HEK293 (cell line): ENCODE results near the gene AKIP1.

Source experiments
- MZF1 ChIP-seq: fragments of 450-650 bp; formaldehyde crosslinking; IDR thresholded peaks from 2 replicates; pipeline ENCODE4 v1.5.1; 2017; ENCODE audit warnings: missing biosample characterization, missing genetic modification characterization, borderline replicate concordance
- OSR2 ChIP-seq: fragments of 450-650 bp; formaldehyde crosslinking; IDR thresholded peaks from 2 replicates; pipeline ENCODE4 v1.5.1; 2016; ENCODE audit warnings: missing biosample characterization, missing genetic modification characterization
- ZBTB1 ChIP-seq: fragments of 450-650 bp; formaldehyde crosslinking; IDR thresholded peaks from 2 replicates; pipeline ENCODE4 v1.5.1; 2016; ENCODE audit warnings: missing biosample characterization, missing genetic modification characterization
- ZBTB17 ChIP-seq: fragments of 450-650 bp; formaldehyde crosslinking; IDR thresholded peaks from 2 replicates; pipeline ENCODE4 v1.5.1; 2016; ENCODE audit warnings: missing biosample characterization, missing genetic modification characterization
- ZBTB21 ChIP-seq: fragments of 450-650 bp; formaldehyde crosslinking; IDR thresholded peaks from 2 replicates; pipeline ENCODE4 v1.5.1; 2017; ENCODE audit warnings: missing biosample characterization, missing genetic modification characterization
- ZBTB48 ChIP-seq: fragments of 450-650 bp; formaldehyde crosslinking; IDR thresholded peaks from 2 replicates; pipeline ENCODE4 v1.5.1; 2016; ENCODE audit warnings: missing biosample characterization, missing genetic modification characterization
- ZNF248 ChIP-seq: fragments of 450-650 bp; formaldehyde crosslinking; IDR thresholded peaks from 2 replicates; pipeline ENCODE4 v1.5.1; 2017; ENCODE audit warnings: missing biosample characterization, missing genetic modification characterization
- ZNF366 ChIP-seq: fragments of 450-650 bp; formaldehyde crosslinking; conservative IDR thresholded peaks from 2 replicates; pipeline ENCODE4 v1.5.1; 2016; ENCODE audit warnings: missing biosample characterization, missing genetic modification characterization
- ZNF426 ChIP-seq: fragments of 450-650 bp; formaldehyde crosslinking; IDR thresholded peaks from 2 replicates; pipeline ENCODE4 v1.5.1; 2017; ENCODE audit warnings: missing biosample characterization, missing genetic modification characterization, mild to moderate bottlenecking, inconsistent platforms, moderate library complexity
- ZNF510 ChIP-seq: fragments of 450-650 bp; formaldehyde crosslinking; IDR thresholded peaks from 2 replicates; pipeline ENCODE4 v1.5.1; 2018; ENCODE audit warnings: mild to moderate bottlenecking, missing genetic modification characterization, missing biosample characterization; ENCODE audit not compliant: insufficient replicate concordance
- ZNF549 ChIP-seq: fragments of 450-650 bp; IDR thresholded peaks from 2 replicates; pipeline ENCODE4 v1.5.1; 2018; ENCODE audit warnings: missing biosample characterization, missing genetic modification characterization, mild to moderate bottlenecking, inconsistent platforms, moderate library complexity
- ZNF561 ChIP-seq: fragments of 450-650 bp; IDR thresholded peaks from 2 replicates; pipeline ENCODE4 v1.5.1; 2018; ENCODE audit warnings: missing biosample characterization, missing genetic modification characterization, borderline replicate concordance
- ZNF670 ChIP-seq: fragments of 450-650 bp; formaldehyde crosslinking; IDR thresholded peaks from 2 replicates; pipeline ENCODE4 v1.5.1; 2016; ENCODE audit warnings: missing biosample characterization, missing genetic modification characterization, low read depth
- ZNF768 ChIP-seq: fragments of 450-650 bp; formaldehyde crosslinking; IDR thresholded peaks from 2 replicates; pipeline ENCODE4 v1.5.1; 2018; ENCODE audit warnings: missing biosample characterization, mild to moderate bottlenecking, missing genetic modification characterization
- ZNF777 ChIP-seq: fragments of 450-650 bp; formaldehyde crosslinking; IDR thresholded peaks from 2 replicates; pipeline ENCODE4 v1.5.1; 2017; ENCODE audit warnings: missing biosample characterization, missing genetic modification characterization, borderline replicate concordance
- TF ChIP-seq, protein P1 (sequence below): fragments of 450-650 bp; formaldehyde crosslinking; IDR thresholded peaks from 2 replicates; pipeline ENCODE4 v1.5.1; 2016; ENCODE audit warnings: missing biosample characterization, missing genetic modification characterization
- TF ChIP-seq, protein P2 (sequence below): fragments of 450-650 bp; formaldehyde crosslinking; IDR thresholded peaks from 2 replicates; pipeline ENCODE4 v1.5.1; 2016; ENCODE audit warnings: missing biosample characterization, missing genetic modification characterization
- TF ChIP-seq, protein P3 (sequence below): fragments of 450-650 bp; formaldehyde crosslinking; IDR thresholded peaks from 2 replicates; pipeline ENCODE4 v1.5.1; 2017; ENCODE audit warnings: missing biosample characterization, missing genetic modification characterization
- TF ChIP-seq, protein P4 (sequence below): IDR thresholded peaks from 2 replicates; pipeline ENCODE4 v1.6.1; 2011; ENCODE audit warnings: mild to moderate bottlenecking, low read depth, low read length, borderline replicate concordance
- TF ChIP-seq, protein P5 (sequence below): fragments of 450-650 bp; formaldehyde crosslinking; IDR thresholded peaks from 2 replicates; pipeline ENCODE4 v1.5.1; 2016; ENCODE audit warnings: missing biosample characterization, missing genetic modification characterization, borderline replicate concordance
- TF ChIP-seq, protein P6 (sequence below): fragments of 450-650 bp; formaldehyde crosslinking; IDR thresholded peaks from 2 replicates; pipeline ENCODE4 v1.5.1; 2017; ENCODE audit warnings: missing biosample characterization, mild to moderate bottlenecking, missing genetic modification characterization, moderate library complexity
- TF ChIP-seq, protein P7 (sequence below): fragments of 450-650 bp; formaldehyde crosslinking; IDR thresholded peaks from 2 replicates; pipeline ENCODE4 v1.5.1; 2016; ENCODE audit warnings: missing biosample characterization, missing genetic modification characterization, borderline replicate concordance

Gene AKIP1

DNA sequence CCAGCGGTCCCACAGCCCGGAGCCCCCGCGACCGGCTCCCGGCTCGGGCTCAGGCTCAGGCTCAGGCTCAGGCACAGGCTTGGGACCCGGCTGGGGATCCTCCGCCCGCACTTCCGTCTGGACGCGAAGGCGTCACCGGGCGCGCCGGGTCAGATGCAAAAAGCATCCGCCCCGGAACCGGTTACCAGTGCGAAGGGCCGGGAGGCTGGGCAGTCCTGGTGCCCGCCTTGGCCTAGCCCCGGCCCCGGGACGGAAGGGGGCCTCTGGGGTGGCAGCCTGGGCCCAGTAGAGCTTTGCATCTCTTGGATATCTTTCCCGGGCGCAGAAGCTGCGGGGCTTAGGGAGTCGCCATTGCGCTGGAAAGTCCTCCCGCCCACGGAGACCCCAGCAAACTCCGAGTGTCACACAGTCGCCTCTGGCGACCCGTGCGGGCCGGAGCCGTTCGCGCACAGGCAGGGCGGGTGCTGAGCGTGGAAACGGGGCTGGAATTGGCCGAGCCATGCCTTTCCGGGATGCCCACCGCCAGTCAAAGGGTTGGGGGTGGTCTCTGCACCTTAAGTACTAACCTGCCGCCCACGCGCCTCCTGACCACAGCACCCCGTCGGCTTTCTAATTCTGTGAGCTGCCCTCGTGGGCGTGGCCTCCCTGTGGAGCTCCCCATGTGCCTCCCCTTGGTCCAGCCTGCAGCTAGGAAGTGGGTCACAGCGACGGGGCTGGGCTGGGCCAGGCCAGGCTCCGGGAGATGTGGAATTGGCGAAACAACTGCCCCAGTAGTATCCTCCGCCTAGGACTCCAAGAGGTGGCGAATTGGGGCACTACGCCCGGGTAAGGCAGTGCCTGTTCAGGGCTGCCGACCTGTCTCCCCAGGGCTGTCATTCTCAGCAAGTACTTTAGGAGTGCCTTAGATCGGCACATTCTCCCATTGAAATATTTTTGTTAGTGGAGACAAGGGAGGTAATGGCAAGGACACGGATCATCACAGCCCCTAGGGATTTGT, 53.6 kb downstream of the AKIP1 start, which contains the start of gene TMEM9B (continued):
- TF ChIP-seq, protein P1, sequence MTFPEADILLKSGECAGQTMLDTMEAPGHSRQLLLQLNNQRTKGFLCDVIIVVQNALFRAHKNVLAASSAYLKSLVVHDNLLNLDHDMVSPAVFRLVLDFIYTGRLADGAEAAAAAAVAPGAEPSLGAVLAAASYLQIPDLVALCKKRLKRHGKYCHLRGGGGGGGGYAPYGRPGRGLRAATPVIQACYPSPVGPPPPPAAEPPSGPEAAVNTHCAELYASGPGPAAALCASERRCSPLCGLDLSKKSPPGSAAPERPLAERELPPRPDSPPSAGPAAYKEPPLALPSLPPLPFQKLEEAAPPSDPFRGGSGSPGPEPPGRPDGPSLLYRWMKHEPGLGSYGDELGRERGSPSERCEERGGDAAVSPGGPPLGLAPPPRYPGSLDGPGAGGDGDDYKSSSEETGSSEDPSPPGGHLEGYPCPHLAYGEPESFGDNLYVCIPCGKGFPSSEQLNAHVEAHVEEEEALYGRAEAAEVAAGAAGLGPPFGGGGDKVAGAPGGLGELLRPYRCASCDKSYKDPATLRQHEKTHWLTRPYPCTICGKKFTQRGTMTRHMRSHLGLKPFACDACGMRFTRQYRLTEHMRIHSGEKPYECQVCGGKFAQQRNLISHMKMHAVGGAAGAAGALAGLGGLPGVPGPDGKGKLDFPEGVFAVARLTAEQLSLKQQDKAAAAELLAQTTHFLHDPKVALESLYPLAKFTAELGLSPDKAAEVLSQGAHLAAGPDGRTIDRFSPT (tag by site-specific recombination) = peak; percentile 78
- TF ChIP-seq ZBTB48 (tag by site-specific recombination) (peak; percentile 12; the same call in 1 of the 2 replicates), ZNF426 (no peak), ZNF670 (tag by site-specific recombination) (no peak), ZNF561 (no peak; the same call in 1 of the 2 replicates), OSR2 (no peak), ZNF768 (tag by site-specific recombination) (no peak), ZNF777 (no peak), ZBTB1 (tag by site-specific recombination) (no peak), ZNF510 (tag by site-specific recombination) (no peak), ZBTB17 (tag by site-specific recombination) (peak; percentile 82), ZNF366 (tag by site-specific recombination) (no peak), MZF1 (tag by site-specific recombination) (no peak), ZBTB21 (0 out of 2 replicates have a peak, but pooled peaks have one; percentile 35), ZNF248 (tag by site-specific recombination) (no peak), ZNF549 (tag by site-specific recombination) (no peak)
- TF ChIP-seq, protein P2, sequence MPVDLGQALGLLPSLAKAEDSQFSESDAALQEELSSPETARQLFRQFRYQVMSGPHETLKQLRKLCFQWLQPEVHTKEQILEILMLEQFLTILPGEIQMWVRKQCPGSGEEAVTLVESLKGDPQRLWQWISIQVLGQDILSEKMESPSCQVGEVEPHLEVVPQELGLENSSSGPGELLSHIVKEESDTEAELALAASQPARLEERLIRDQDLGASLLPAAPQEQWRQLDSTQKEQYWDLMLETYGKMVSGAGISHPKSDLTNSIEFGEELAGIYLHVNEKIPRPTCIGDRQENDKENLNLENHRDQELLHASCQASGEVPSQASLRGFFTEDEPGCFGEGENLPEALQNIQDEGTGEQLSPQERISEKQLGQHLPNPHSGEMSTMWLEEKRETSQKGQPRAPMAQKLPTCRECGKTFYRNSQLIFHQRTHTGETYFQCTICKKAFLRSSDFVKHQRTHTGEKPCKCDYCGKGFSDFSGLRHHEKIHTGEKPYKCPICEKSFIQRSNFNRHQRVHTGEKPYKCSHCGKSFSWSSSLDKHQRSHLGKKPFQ (tag by site-specific recombination) = no peak
- TF ChIP-seq, protein P3, sequence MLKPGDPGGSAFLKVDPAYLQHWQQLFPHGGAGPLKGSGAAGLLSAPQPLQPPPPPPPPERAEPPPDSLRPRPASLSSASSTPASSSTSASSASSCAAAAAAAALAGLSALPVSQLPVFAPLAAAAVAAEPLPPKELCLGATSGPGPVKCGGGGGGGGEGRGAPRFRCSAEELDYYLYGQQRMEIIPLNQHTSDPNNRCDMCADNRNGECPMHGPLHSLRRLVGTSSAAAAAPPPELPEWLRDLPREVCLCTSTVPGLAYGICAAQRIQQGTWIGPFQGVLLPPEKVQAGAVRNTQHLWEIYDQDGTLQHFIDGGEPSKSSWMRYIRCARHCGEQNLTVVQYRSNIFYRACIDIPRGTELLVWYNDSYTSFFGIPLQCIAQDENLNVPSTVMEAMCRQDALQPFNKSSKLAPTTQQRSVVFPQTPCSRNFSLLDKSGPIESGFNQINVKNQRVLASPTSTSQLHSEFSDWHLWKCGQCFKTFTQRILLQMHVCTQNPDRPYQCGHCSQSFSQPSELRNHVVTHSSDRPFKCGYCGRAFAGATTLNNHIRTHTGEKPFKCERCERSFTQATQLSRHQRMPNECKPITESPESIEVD (tag by site-specific recombination) = no peak
- TF ChIP-seq, protein P4, sequence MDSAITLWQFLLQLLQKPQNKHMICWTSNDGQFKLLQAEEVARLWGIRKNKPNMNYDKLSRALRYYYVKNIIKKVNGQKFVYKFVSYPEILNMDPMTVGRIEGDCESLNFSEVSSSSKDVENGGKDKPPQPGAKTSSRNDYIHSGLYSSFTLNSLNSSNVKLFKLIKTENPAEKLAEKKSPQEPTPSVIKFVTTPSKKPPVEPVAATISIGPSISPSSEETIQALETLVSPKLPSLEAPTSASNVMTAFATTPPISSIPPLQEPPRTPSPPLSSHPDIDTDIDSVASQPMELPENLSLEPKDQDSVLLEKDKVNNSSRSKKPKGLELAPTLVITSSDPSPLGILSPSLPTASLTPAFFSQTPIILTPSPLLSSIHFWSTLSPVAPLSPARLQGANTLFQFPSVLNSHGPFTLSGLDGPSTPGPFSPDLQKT = peak; percentile 87; the same call in 1 of the 2 replicates
- TF ChIP-seq, protein P5, sequence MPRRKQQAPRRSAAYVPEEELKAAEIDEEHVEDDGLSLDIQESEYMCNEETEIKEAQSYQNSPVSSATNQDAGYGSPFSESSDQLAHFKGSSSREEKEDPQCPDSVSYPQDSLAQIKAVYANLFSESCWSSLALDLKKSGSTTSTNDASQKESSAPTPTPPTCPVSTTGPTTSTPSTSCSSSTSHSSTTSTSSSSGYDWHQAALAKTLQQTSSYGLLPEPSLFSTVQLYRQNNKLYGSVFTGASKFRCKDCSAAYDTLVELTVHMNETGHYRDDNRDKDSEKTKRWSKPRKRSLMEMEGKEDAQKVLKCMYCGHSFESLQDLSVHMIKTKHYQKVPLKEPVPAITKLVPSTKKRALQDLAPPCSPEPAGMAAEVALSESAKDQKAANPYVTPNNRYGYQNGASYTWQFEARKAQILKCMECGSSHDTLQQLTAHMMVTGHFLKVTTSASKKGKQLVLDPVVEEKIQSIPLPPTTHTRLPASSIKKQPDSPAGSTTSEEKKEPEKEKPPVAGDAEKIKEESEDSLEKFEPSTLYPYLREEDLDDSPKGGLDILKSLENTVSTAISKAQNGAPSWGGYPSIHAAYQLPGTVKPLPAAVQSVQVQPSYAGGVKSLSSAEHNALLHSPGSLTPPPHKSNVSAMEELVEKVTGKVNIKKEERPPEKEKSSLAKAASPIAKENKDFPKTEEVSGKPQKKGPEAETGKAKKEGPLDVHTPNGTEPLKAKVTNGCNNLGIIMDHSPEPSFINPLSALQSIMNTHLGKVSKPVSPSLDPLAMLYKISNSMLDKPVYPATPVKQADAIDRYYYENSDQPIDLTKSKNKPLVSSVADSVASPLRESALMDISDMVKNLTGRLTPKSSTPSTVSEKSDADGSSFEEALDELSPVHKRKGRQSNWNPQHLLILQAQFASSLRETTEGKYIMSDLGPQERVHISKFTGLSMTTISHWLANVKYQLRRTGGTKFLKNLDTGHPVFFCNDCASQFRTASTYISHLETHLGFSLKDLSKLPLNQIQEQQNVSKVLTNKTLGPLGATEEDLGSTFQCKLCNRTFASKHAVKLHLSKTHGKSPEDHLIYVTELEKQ (tag by site-specific recombination) = no peak
- TF ChIP-seq, protein P6, sequence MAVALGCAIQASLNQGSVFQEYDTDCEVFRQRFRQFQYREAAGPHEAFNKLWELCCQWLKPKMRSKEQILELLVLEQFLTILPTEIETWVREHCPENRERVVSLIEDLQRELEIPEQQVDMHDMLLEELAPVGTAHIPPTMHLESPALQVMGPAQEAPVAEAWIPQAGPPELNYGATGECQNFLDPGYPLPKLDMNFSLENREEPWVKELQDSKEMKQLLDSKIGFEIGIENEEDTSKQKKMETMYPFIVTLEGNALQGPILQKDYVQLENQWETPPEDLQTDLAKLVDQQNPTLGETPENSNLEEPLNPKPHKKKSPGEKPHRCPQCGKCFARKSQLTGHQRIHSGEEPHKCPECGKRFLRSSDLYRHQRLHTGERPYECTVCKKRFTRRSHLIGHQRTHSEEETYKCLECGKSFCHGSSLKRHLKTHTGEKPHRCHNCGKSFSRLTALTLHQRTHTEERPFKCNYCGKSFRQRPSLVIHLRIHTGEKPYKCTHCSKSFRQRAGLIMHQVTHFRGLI = 0 out of 2 replicates have a peak, but pooled peaks have one; percentile 1
- TF ChIP-seq, protein P7, sequence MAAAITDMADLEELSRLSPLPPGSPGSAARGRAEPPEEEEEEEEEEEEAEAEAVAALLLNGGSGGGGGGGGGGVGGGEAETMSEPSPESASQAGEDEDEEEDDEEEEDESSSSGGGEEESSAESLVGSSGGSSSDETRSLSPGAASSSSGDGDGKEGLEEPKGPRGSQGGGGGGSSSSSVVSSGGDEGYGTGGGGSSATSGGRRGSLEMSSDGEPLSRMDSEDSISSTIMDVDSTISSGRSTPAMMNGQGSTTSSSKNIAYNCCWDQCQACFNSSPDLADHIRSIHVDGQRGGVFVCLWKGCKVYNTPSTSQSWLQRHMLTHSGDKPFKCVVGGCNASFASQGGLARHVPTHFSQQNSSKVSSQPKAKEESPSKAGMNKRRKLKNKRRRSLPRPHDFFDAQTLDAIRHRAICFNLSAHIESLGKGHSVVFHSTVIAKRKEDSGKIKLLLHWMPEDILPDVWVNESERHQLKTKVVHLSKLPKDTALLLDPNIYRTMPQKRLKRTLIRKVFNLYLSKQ (tag by site-specific recombination) = no peak
